Measurements from ENCODE around the gene CD302. TPM values are rescaled to one million over a fixed set of nuclear protein-coding genes. Genes with fewer than 3 reads are reported as not detected.

The CD302 gene
- total RNA-seq, 1 experiment from 2014 or later, result 0.68 TPM

- H3K56ac ChIP-seq (ENCODE audit: insufficient read length, low read depth, low read length), result no peak overlapping the region
- no peaks in the 10 kb centered on the region for H4K20me1 ChIP-seq (ENCODE audit: control insufficient read depth, insufficient read depth, insufficient read length)
- H3K4ac ChIP-seq (ENCODE audit: low read depth, low read length), result no peak overlapping the region
- no peak overlapping the region for H2BK5ac ChIP-seq (ENCODE audit: insufficient read length, low read length)
- DNase-seq, result no peak
- Mint-ChIP-seq H3K4me1 (no peaks in the 10 kb centered on the region), H3K9me3 (no peaks in the 10 kb centered on the region; a peak in 1 of 5 replicates), H3K27ac (no peak overlapping the region), H3K27me3 (ENCODE audit: low read depth) (peaks cover 22% of the 10 kb centered on the region), H3K36me3 (ENCODE audit: insufficient read depth in 1 of 3, low read depth in 3 of 3) (no peaks in the 10 kb centered on the region), H3K4me3 (no peak overlapping the region)
- no peak overlapping the region for H3K18ac ChIP-seq (ENCODE audit: insufficient read length, low read depth, low read length)
- H3K23ac ChIP-seq (ENCODE audit: insufficient read length, low read depth, low read length), result no peak overlapping the region
- H3K9me3 ChIP-seq (ENCODE audit: control insufficient read depth, low read depth, low read length), result no peaks in the 10 kb centered on the region
- H3K79me2 ChIP-seq (ENCODE audit: insufficient read depth, low read length), result no peaks in the 10 kb centered on the region
- no peak overlapping the region for H3T11ph ChIP-seq (ENCODE audit: low read length)
- H3K4me1 ChIP-seq (ENCODE audit: insufficient read depth, low read length), result no peaks in the 10 kb centered on the region
- H2AK5ac ChIP-seq (ENCODE audit: insufficient read length, low read length), result no peak overlapping the region
- no peak overlapping the region for H3K14ac ChIP-seq (ENCODE audit: insufficient read depth, low read length)
- WGBS (ENCODE audit: extremely low coverage, insufficient read length, low lambda C conversion rate), result 100% methylated on average over 1 of the region's 6 CpGs
- H4K5ac ChIP-seq (ENCODE audit: insufficient read length, low read depth, low read length), result no peak overlapping the region
- no peak overlapping the region for H2BK20ac ChIP-seq (ENCODE audit: low read depth, low read length, poor library complexity, severe bottlenecking)
- no peaks in the 10 kb centered on the region for H3K27me3 ChIP-seq (ENCODE audit: insufficient read depth, low read length)
- no peaks in the 10 kb centered on the region for H3K79me1 ChIP-seq (ENCODE audit: insufficient read depth, low read depth, low read length, poor library complexity, severe bottlenecking)
- H4K91ac ChIP-seq (ENCODE audit: insufficient read length, low read depth, low read length), result no peak overlapping the region
- no peak overlapping the region for H3K27ac ChIP-seq (ENCODE audit: insufficient read length, low read depth, low read length)
- H3K23me2 ChIP-seq (ENCODE audit: insufficient read length, low read depth, low read length, poor library complexity, severe bottlenecking), result no peaks in the 10 kb centered on the region
- H3K9ac ChIP-seq (ENCODE audit: extremely low read depth, insufficient read length, low read length), result no peak overlapping the region
- no peak overlapping the region for H2BK120ac ChIP-seq (ENCODE audit: low read depth, low read length, poor library complexity, severe bottlenecking)
- no peak overlapping the region for H2BK12ac ChIP-seq (ENCODE audit: insufficient read length, low read depth, low read length)
- TF ChIP-seq CTCF (conservative IDR thresholded peaks at IDR 0.05), result no peak
- no peak overlapping the region for H2BK15ac ChIP-seq (ENCODE audit: low read depth, low read length)
- H4K8ac ChIP-seq (replicated peaks; ENCODE audit: insufficient read length, low read depth, low read length), result no peak overlapping the region
- H3K4me2 ChIP-seq (ENCODE audit: insufficient read depth, insufficient read length, low read length), result no peak overlapping the region
- no peak overlapping the region for H2AFZ ChIP-seq (ENCODE audit: low read length)
These were observed 20.9 kb upstream of the CD302 start for GRCh38 chr2:159818940-159819339.
